ENCODE measurements around the gene EBF3.

Gene EBF3

DNA sequence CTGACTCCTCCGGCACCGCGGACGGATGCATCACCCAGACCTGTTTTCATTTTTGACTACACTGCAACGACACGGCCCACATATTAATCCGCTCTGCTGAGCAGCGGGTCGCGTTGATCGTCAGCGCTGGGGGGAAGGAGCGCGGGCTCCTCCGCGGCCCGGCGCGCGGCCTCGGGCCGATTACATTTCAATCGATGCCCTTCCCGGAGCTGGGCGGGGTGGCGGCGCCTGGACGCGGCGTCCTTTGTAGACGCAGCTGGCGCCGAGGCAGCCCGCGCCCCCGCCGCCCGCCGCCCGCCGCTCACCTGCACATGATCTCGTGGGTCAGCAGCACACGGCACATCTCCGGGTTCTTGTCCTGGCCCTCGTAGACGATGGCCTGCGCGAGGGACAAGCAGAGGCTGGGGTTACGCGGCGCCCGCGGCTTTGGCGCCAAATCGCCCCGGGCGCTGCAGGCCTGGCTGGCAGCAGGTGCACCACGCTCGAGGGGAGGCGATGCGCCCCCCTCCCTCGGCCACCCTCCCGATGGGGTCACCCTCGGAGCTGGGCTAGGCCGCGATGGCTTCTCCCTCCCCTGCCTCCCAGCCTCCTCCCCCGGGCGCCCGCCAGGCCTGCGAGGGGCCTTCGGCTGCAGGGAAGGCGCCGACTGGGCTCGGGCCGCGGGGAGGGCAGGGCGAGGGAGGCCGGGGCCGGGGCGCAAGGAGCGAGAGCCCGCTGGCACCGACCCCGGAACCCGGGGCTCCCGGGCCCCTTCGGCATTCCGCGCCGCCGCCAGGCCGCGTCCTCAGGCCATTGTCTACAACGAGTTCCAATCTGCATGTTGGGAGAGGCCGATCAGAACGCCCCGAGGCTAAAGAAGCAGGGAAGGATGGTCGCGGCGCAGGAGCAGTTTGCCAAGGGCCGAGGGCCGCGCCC is 5.2 kb downstream of the EBF3 start:
- DNase-seq, result no peak

DNA sequence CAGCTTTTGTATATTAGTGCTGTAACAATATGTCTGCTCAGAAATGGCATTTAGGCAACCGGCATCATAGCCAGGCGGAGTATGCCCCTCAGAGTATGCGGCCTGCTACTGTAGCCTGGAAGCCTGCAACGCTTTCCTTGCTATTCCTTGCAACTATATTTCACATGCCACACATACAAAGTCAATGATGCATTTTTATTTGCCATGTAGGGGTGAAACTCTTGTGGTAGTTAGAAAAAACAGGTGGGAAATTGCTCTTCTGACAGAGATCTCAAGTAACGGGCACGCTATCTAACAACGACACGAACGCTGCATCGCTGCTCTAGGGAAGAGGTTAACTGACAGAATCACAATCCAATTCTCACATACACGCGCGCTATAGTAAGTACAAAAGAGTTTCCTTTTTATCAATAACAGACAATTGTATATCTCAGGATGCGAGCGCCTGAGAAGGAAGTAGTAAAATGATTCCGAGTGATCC is 5.9 kb downstream of the EBF3 start:
- DNase-seq, result no peak

DNA sequence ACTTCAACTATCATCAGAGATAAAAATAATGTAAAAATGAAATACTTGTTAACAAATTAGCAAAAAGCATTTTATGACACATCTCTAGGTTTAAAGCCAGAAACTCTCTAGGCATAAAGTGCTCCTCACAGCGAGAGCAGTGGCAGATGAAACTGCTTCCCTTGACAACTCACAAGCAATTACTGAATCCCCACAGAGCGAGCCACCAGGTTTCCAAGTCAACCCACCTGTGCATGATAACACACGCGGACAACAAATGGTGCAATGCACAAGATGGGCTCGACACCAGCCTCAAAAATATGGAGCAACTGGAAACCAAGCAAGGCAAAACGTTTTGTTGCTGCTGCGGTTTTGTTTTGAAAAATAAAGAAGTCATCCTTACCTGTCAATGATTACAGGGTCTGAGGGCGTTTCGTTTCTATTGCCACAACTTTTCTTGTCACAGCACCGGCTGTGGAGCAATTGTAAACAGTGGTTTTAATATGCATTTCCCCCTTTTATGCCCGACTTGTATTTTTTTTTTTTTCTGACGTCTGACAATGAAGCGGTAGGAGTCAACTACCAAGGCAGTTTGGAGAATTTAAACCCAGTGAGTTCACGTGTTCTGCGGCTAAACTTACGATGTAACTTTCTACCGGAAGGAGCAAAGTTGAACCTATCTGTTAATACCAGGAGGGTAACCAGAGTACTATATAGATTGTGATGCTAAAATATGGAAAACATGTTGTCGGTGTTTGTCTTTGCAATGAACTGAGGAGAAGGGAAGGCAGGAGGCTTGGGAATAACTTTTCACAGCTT is 7.0 kb downstream of the EBF3 start:
- no peak for DNase-seq

DNA sequence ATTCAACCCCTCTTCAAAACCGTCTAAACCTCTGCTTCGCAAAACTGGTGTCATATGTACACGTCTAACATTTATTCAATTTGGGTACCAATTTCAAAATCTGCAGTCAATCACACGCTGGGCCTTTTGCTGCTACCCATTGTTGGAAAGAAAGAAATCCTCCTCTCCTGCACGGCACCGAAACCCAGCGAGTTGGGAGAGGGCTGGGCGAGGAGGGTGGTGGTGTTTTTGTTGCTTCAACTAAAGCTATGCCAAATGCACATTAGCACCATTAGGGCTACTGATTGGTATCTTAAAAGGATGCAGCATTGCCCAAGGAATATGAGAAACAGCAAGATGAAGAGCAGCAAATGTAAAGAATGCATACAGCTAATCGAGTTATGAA is 7.8 kb downstream of the EBF3 start:
- no peak for DNase-seq

DNA sequence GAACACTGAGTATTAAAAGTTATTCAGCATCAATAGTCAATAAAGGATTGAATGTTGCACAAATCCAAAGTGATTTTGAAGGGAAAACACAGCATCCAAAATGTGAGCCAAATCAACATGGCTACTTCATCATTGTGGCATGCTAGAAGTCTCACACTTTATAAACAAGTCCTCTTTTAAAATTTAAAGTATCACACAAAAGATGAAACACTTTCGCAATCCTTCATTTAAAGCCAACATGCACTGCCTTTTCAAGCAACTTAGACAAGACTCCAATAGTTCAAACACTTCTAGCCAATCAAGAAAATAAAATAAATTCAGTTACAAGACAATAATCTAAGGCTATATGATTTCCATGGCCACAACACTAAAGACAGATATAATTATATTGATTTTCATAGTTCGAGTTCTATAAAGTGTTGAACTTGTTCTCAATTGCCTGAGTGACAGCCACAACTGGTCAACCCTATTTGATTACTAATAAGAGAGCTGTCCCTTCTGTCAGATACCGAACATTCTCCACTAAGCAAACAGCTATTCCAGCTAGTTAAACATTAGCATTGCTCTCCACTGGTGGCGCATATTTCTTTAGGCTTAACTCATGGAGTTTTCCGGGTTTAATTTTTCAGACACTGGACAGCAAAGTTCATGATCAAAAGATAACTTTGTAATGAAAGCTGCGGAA is 8.3 kb downstream of the EBF3 start:
- DNase-seq, result no peak

DNA sequence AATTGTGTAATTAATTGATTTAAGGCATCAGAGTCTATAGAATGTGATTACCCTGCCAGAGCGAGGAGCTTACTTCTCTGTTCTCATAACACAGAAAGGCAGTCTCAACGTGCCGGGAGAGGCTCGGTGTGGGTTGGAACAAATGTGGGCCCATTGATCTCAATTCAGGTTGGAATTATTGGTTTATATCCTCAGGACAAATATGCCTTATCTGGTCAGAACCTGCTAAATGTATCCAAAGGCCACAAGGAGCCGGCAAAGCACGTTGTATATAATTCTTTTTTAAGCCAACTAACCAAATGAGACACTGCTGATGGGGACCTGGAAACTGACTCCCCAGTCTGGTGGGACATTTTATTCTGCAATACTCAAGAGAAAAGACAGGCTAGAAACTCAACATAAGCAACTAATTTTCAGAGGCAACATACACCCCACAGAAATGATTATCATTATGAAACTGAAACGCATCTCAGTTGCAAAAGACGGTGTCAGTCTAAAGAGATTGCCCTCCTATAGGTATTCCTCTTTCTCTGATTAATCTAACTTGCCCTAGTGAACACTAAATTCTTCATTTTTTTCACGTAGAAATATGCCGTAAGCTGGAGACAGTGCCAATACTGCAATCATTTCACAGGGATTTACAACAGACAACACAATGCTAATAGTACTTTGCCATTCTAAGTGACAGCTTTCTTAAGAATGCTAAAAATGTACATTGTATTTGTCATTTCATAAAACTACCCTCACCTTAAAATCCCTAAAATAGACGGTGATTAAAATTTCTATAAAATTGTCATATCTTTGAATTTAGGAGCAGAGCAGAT is 9.4 kb downstream of the EBF3 start:
- no peak for DNase-seq

DNA sequence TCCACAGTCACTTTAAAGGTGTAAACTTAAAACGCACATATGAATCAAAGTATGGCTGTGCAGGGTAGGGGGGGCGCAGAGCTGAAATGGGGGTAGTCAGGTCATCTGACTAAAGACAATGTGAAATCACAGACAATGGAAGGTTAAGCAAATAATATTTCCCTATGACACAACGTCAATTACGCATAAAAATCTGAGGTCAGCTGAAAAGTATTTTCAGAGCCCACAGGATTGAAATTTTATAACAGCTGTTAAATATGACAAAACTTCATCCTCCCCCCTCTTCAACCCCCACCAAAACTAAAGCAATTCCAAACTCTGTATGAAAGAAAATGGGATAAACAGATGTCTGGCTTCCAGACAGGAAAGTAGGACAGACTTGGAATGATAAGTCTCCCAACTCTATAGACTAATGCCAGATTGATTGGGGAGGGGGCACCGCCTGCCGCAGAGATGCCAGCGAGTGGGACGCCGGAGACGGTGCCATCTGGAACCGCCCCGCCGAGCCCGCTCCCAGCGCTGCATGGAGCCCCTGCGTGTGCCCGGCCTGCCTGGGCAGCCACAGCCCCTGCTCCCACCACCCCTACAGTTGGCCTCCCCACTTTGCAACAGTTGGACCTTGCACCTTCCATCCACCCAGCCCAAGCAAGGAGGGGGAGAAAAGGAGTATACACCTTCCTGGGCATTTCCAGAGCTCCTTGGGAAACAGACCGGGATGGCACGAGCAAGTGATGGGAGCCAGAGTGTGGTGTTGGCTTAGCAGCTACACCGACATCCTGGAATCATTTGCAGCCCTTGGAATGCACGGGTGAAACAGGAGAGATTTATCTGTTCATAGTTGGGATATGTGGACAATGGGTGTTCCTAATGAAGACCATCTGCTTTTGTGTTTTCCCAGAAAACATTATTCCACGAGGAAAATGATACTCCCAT is 10.7 kb downstream of the EBF3 start:
- no peak for DNase-seq

DNA sequence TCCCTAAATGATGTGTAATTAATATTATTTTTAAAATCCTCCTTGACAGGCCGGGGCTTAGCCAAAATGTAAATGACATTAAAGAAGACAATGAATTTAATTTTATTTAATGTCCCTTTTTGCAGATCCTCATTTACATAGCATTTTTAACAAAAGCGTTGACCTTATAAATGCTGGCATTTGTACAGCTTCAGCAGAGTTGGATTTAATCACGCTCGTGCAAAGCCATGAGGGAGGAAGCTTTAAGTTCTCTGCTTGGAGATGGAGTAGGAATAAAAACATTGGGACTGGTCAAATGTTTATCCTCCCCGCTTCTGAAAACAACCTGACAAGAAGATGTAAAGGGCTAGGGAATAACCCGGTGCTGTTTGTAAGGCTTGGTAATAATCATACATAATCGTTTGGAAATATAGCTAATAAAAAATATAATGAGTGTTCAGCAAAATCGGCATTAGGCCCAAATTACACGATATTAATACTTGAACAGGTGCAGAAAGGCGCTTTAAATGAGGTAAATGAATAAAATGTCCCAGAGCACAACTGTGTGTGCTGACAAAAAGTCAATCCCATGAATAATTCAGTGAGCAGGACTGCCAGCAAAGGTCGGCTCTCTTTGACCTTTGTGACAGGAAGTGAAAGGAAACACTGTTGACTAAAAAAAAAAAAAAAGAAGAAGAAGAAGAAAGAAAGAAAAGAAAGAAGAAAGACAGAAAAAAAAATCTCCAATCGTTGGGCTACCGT is 11.5 kb downstream of the EBF3 start:
- no peak for DNase-seq

DNA sequence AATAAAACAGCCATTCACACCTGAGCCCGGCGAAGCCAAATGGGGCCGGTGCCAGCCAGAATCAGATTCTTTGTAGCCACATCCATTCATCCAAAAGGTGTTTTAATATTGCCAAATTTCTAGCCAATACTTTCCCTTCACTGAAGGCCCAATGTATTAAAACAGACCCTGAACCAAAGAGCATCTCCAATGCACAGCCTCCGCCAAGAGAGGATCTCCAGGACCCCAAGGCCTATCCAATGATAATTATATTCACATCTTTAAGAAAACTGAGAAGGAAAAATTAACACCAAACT is 12.2 kb downstream of the EBF3 start:
- no peak for DNase-seq

DNA sequence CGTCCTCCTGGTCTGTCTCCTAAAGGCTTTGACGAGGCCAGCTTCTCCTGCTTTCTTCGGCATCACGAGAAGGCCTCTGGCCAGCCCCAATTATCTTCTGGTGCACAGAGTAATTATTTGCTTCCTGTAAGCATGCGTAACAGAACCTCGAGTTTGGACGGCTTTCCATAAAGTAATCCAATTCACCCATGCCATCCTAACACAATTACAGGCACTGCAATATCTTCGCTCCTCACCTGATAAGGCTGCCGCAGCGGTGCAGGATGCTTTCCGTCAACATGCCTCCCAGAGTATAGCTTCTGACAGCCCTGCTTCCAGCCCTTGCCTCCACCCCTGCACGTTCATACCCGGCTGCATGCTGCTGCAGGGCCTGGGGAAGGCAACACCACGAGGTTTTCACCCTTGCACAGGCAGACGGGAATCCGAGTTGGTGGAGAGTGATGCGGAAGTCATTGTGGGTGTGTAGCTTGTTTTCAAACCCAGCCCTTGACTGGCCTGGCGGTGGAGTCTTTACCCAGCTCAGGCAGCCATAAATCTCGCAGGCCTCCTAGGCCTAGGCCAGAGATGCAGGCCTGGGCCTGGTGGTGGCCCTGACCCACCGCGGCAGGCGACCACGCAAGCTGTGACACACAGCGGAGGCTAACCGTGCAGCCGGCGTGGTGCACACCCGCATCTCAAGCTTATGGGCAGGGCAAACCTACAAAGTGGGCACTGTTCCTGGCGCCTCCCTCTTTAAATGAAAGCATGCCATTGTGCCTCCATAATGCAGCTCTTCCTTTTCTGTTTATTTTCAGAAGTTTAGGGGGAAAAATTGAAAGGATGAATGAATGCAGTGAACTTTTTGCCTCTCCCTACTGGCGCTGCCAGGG is 12.7 kb downstream of the EBF3 start:
- no peak for DNase-seq

DNA sequence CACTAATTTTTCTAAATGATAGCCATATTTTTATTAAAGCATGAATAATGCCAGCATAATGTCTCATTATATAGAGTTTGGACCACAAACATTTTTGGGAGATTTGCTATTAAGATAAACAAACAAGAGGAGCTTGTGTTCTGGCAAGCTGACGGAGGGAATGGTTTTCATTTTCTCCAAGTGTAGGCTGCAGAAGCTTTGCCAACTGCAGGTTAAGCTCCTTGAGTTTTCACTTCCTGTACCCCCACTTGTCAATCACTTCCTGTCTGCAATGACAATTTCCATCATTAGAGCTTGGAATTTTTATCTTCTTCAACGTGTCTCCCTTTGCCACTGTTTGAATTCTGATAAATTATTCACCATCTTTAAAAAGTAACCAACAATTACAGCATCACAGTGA is 13.4 kb downstream of the EBF3 start:
- DNase-seq, result no peak

DNA sequence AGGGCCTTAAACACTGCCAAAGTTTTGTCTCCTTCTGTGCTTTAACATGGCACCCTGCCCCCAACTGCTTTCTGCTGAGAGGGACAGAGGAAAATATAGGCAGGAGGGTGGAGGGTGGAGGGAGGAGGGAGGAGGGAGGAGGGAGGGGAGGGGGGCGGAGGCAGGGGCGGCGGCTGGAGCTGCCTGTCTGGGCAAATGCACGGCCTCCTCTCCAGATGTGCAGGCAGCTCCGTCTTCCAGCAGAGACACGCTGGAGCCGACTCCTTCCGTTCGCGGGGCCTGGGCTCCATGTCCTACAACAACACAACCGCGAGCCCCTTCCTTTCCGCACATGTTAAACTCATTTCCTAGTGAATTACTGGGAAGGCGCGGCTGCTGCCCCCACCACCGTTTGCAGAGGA is 14.2 kb downstream of the EBF3 start:
- DNase-seq, result no peak

DNA sequence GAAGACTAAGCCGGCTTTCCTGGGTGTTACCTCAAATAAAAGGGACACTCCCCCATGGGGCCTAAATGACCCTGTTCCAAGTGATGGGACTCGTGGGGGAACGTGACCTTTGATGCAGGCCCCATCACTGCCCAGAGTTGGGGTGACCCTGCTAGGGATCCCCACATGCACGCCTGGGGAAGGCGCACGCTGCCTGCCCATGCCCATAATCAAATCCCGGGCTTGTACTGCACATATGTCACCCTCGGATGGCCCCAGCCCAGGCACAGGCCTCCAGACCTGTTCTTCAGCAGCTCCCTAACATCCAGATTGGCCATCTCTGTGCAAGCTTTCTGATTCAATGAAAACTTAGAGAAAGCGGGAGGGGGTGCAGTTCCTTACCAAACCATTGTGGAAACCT is 14.7 kb downstream of the EBF3 start:
- DNase-seq, result no peak

DNA sequence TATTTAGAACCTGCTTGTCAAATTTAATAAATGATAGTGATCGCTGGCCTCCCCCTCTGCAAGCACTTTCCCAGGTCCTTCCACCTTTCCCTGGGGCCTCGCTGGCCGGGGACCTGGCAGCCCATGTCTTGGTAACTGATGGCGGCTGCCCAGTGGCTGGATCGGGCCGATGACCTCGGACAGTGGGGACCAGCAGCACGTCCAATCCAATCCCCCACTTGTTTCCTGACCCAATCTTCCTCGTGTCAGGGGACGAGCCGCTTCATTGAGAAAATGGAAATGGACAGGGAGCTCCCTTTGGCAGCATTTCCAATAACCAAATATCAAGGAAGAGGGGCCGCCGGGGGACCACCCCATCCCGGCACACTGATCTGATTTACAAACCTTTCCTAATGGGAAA is 17.2 kb downstream of the EBF3 start:
- no peak for DNase-seq

DNA sequence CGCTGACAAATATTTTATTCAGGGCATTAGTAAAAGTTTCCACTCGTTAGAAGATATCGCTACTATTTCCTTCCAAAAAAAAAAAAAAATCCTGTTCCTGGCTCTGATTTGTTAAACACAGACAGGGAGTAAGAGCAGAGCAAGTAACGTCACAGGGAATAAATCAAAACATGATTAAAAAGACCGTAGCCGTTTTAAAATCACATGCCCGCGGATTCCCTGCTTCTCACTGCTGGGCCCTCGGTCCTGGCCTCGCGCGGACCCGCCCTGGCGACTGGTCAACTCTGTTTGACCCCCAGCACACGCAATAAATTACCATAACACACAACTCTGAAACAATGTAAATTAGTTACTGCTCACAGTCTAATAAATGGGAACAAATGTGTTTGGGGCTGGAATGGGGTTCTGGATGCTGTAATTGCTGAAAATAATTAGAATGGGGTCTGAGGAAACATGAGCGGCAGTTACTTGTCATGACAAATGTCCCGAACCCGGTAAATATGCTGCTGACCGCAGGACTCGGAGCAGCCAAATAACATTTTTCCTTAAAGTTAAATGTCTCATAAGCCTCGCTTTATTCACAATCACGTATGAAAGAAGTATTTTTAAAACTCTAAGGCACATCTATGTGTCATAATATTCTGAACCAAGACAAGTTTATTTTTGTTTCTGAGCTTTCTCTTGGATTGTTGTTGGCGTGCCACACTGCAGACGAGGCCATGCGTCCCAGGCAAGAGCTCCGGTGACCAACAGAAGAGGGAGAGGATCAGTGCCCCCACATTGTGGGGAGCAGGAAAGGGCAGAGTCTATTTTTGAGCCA is 17.9 kb downstream of the EBF3 start:
- DNase-seq, result no peak

DNA sequence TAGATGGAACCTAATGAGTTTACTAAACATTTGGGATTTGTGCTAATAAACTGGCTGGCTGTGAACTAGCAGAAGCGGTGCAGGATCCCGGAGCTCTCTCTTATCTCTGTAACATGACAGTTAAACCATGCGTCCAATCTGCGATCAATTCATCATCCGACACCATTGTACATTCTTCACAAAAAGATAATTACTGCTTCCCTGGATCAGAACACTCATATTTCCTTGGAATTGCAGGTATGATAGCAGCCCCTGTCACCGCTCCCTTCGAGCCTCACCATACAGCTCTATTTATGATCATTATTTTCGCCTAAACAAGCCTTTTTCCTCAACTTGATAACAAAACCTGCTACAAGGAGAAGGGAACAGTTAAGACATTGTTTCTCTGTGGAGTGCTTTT is 18.5 kb downstream of the EBF3 start:
- DNase-seq, result no peak

DNA sequence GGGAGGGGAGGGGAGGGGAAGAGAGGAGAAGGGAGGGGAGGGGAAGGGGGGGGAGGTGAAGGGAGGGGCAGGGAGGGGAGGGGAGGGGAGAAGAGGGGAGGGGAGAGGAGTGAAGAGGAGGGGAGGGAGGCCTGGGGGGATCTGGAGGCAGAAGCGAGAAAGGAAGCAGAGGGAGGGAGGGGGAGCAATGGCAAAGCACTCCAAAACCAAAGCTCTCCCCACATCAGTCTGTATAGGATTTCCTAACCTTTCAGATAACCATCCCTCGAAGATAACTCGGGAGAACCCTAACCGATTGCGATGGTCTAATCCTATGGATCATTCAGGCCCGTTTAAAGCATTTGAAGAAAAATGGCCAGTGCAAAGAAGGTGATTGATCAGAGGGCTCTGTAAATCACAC is 19.0 kb downstream of the EBF3 start:
- DNase-seq, result no peak

DNA sequence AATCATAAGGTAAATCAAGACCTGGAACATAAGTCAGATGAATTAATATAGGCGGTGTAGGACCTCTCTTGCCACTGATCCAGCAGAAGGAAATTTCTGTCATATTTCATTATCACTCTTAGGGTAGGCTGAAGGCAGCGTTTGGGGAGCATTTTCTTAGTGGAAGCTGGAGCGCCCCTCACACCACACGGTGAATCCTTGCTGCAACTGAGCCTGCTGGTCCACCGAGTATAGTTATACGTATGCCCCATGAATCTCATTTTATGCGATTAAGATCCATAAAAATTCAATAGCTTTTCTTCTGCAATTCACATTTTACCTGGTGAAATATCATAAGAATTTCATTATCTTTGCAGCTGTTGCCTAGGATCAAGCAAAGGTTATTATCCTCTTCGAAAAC is 19.6 kb downstream of the EBF3 start:
- DNase-seq, result no peak

Measured in stimulated activated CD4-positive, alpha-beta T cell treated with anti-CD3 and anti-CD28 coated beads, Interleukin-2, amount 100 ng/mL, for 24 hours (primary cell).